NB4 (cell line): ENCODE results near the gene NOX3.

ENCODE experiments used
- MYC ChIP-seq: IDR thresholded peaks from 2 replicates; pipeline ENCODE4 v1.6.1; 2011; ENCODE audit warnings: low read depth, low read length
- POLR2A ChIP-seq: IDR thresholded peaks from 2 replicates; pipeline ENCODE4 v1.6.1; 2011; ENCODE audit warnings: mild to moderate bottlenecking; ENCODE audit not compliant: insufficient read length; ENCODE audit errors: extremely low read depth
- TF ChIP-seq, protein P1 (sequence below): IDR thresholded peaks from one replicate; pipeline ENCODE4 v1.5.1; 2012; ENCODE audit warnings: low read depth, low read length
- TF ChIP-seq, protein P2 (sequence below): IDR thresholded peaks from 2 replicates; pipeline ENCODE4 v1.6.1; 2011; ENCODE audit warnings: low read depth, low read length

DNA sequence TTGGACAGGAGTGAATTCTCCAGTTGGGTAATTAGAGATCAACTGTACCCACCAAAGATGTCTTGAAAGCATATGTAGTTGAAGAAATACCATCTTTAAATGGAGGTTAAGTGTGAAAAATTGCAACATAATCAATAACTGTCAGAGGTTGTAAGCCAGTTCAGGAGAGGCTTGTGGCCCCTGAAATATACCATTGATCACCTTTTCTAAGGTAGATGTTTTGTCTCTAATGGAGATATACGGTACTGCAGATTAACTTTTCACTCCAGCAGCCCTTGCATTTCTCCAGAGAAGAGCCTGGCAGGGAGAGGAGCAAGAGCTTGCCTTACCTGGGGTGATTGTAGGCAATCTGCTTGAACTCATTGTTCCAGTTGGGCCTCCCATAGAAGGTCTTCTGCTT is 48.8 kb downstream of the NOX3 start:
- TF ChIP-seq, protein P1, sequence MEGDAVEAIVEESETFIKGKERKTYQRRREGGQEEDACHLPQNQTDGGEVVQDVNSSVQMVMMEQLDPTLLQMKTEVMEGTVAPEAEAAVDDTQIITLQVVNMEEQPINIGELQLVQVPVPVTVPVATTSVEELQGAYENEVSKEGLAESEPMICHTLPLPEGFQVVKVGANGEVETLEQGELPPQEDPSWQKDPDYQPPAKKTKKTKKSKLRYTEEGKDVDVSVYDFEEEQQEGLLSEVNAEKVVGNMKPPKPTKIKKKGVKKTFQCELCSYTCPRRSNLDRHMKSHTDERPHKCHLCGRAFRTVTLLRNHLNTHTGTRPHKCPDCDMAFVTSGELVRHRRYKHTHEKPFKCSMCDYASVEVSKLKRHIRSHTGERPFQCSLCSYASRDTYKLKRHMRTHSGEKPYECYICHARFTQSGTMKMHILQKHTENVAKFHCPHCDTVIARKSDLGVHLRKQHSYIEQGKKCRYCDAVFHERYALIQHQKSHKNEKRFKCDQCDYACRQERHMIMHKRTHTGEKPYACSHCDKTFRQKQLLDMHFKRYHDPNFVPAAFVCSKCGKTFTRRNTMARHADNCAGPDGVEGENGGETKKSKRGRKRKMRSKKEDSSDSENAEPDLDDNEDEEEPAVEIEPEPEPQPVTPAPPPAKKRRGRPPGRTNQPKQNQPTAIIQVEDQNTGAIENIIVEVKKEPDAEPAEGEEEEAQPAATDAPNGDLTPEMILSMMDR: no peak
- TF ChIP-seq POLR2A: no peak
- TF ChIP-seq MYC: no peak
- TF ChIP-seq, protein P2, sequence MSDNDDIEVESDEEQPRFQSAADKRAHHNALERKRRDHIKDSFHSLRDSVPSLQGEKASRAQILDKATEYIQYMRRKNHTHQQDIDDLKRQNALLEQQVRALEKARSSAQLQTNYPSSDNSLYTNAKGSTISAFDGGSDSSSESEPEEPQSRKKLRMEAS: no peak
